IPS-NIHi7 (cell line): ENCODE results near the gene PRMT7.
"Not testable (repeated sequence)": the region's sequence is repeated elsewhere in the genome, so short reads cannot be mapped to it uniquely, and the experiment has no call there.

ENCODE experiments used
- DNase-seq: peaks from one replicate; pipeline ENCODE4 v3.0.0; 2012; ENCODE audit warnings: mixed read lengths; ENCODE audit errors: extremely low spot score

PRMT7 gene

GRCh38 chr16:68283801-68284598 lies 26.8 kb upstream of the PRMT7 start:
- DNase-seq, result no peak

GRCh38 chr16:68284847-68285246 lies 26.0 kb upstream of the PRMT7 start:
- DNase-seq, result no peak

- no peak for DNase-seq
Observed at GRCh38 chr16:68285683-68286082, 25.1 kb upstream of the PRMT7 start.

- DNase-seq, result no peak
Observed at GRCh38 chr16:68286153-68287074, 24.4 kb upstream of the PRMT7 start.

GRCh38 chr16:68287276-68288251 lies 23.3 kb upstream of the PRMT7 start:
- DNase-seq, result no peak

GRCh38 chr16:68288252-68288650 lies 22.6 kb upstream of the PRMT7 start:
- no peak for DNase-seq

- DNase-seq, result not testable (repeated sequence)
Observed at GRCh38 chr16:68288796-68289195, 22.0 kb upstream of the PRMT7 start.

- DNase-seq, result no peak
Observed at GRCh38 chr16:68289202-68289601, 21.6 kb upstream of the PRMT7 start.

GRCh38 chr16:68289621-68290329 lies 21.0 kb upstream of the PRMT7 start:
- no peak for DNase-seq

- DNase-seq, result peak; percentile 47
Observed at GRCh38 chr16:68290450-68290849, 20.4 kb upstream of the PRMT7 start.

- no peak for DNase-seq
Observed at GRCh38 chr16:68291227-68291626, 19.6 kb upstream of the PRMT7 start.

- DNase-seq, result no peak
Observed at GRCh38 chr16:68292425-68292824, 18.4 kb upstream of the PRMT7 start.

GRCh38 chr16:68296291-68296690 lies 14.5 kb upstream of the PRMT7 start:
- DNase-seq, result no peak

- DNase-seq, result no peak
Observed at GRCh38 chr16:68296693-68297092, 14.1 kb upstream of the PRMT7 start.

- DNase-seq, result no peak
Observed at GRCh38 chr16:68297908-68298307, 12.9 kb upstream of the PRMT7 start.

GRCh38 chr16:68298312-68298711 lies 12.5 kb upstream of the PRMT7 start:
- no peak for DNase-seq

- no peak for DNase-seq
Observed at GRCh38 chr16:68298907-68299561, 11.8 kb upstream of the PRMT7 start.

- DNase-seq, result no peak
Observed at GRCh38 chr16:68299571-68300453, 11.0 kb upstream of the PRMT7 start.

- no peak for DNase-seq
Observed at GRCh38 chr16:68300734-68301459, 9.9 kb upstream of the PRMT7 start.
